Ovary (tissue), 9 donors: ENCODE results near the gene OLIG2. TPM values are rescaled to one million over a fixed set of nuclear protein-coding genes. Genes with fewer than 3 reads are reported as not detected.

ENCODE experiments used
- DNase-seq, 5 donors: peaks; one replicate each; pipeline ENCODE4 v3.0.0-alpha.2; 2019 to 2020
- H3K27ac ChIP-seq, 2 donors: fragments of 200-600 bp; one replicate each; pipeline versions ENCODE4 v1.5.1 to v1.8.0; 2019 to 2022
- H3K27me3 ChIP-seq: fragments of 200-600 bp; one replicate; pipeline ENCODE4 v1.8.0; 2022
- H3K36me3 ChIP-seq: fragments of 200-600 bp; sonication (generic); one replicate; pipeline ENCODE4 v1.5.1; 2019
- H3K4me1 ChIP-seq: one replicate; pipeline ENCODE4 v1.8.1; 2013; ENCODE audit warnings: mild to moderate bottlenecking, moderate library complexity; ENCODE audit not compliant: insufficient read depth
- H3K4me3 ChIP-seq: fragments of 200-600 bp; sonication (generic); one replicate; pipeline ENCODE4 v1.5.1; 2017
- H3K9me3 ChIP-seq, 2 donors: fragments of 200-600 bp in 1 of 2; sonication (generic) in 1 of 2; one replicate each; pipeline versions ENCODE4 v1.5.1 to v1.8.1; 2013 to 2019; ENCODE audit warnings: mild to moderate bottlenecking in 1 of 2, moderate library complexity in 1 of 2
- CTCF ChIP-seq, 3 donors: fragments of 450-650 bp in 2 of 3; fragments of 200-600 bp in 1 of 3; IDR thresholded peaks; one replicate each; pipeline versions ENCODE4 v1.5.1 to v1.8.0; 2016 to 2022; ENCODE audit warnings: antibody characterized with exemption in 3 of 3, mild to moderate bottlenecking in 1 of 3
- EP300 ChIP-seq: sonication (generic); formaldehyde crosslinking; IDR thresholded peaks from one replicate; pipeline ENCODE4 v1.6.1; 2017; ENCODE audit warnings: antibody characterized with exemption
- POLR2A ChIP-seq: fragments of 450-650 bp; IDR thresholded peaks from one replicate; pipeline ENCODE4 v1.6.1; 2017; ENCODE audit warnings: antibody characterized with exemption, mild to moderate bottlenecking, moderate library complexity
- WGBS, 3 donors: extraction: QIAGEN DNeasy Blood & Tissue Kit in 1 of 3; methylation state at CpG; one replicate each; pipeline versions ENCODE4 v1.1.5 to v1.1.7; 2013 to 2017; 5-methylcytosine and 5-hydroxymethylcytosine counted together
- intact Hi-C, 4 donors: fragments of 100-400 bp; cut with DNase I; formaldehyde crosslinking; loops; one replicate each; pipeline versions ENCODE4 v1.11.0 to v1.15.1; 2022 to 2023
- polyA plus RNA-seq, 2 donors: library from polyadenylated mRNA; stranded (reverse); fragments of 200-250 nt in 1 of 2; fragments of 350-450 nt in 1 of 2; fragmentation: Illumina TruSeq in 1 of 2; extraction: RNeasy Lipid Tissue Mini Kit (QIAGEN cat#74804) in 1 of 2; gene quantifications; one replicate each; pipeline ENCODE4 v1.2.3, GENCODE V29; 2013 to 2014
- total RNA-seq, 7 donors: library from RNA; depleted of rRNA in 2 of 7; stranded (reverse); fragments of >200 nt in 2 of 7; fragmentation: NEBNext Ultra II Directional in 3 of 7; extraction: Animal tissue kit (Norgen Biotek cat#: 25700) in 3 of 7; gene quantifications; one replicate each; pipeline versions ENCODE4 v1.1.0 to v1.2.4, GENCODE V29; 2016 to 2023
- donor health status: DM: no; HTN: no; CAD: no; lungs with moderate emphysema.
- donor health status: DM: no; HTN: no; CAD: no.
- donor health status: Bipolar disorder and iron deficiency.
- donor health status: DM: yes; HTN: yes; CAD: no.
- donor health status: DM: no; HTN: no; CAD: no.
- donor health status: DM: yes; HTN: yes; CAD: no.

Gene OLIG2
- total and polyA plus RNA-seq, 9 donors = not detected

GRCh38 chr21:33026443-33026858, 716 bp downstream of the OLIG2 start:
- TF ChIP-seq CTCF (IDR thresholded peaks at IDR 0.05) = no peak
- no peak for TF ChIP-seq POLR2A
- Histone ChIP-seq H3K4me3 (no peak overlapping the region), H3K27me3 (peaks cover 4% of the 10 kb centered on the region), H3K4me1 (peaks cover 2% of the 10 kb centered on the region), H3K27ac (no peak overlapping the region), H3K9me3 (no peaks in the 10 kb centered on the region), H3K36me3 (no peaks in the 10 kb centered on the region)
- WGBS, 3 donors = 3 to 5% (median 4%) methylated on average over 21 of the region's 21 CpGs
- intact Hi-C loops = no loop called here
- DNase-seq = no peak

GRCh38 chr21:33026878-33027400, 1.2 kb downstream of the OLIG2 start:
- Histone ChIP-seq H3K36me3 (no peaks in the 10 kb centered on the region), H3K27ac (no peak overlapping the region), H3K9me3 (no peaks in the 10 kb centered on the region), H3K4me1 (peaks cover 2% of the 10 kb centered on the region), H3K27me3 (peaks cover 4% of the 10 kb centered on the region), H3K4me3 (no peak overlapping the region)
- TF ChIP-seq EP300 = no peak
- intact Hi-C loops = no loop called here
- DNase-seq = no peak
- 1 to 2% (median 1%) methylated on average over 48 to 54 of the region's 54 CpGs for WGBS, 3 donors

GRCh38 chr21:33027401-33028286, 1.9 kb downstream of the OLIG2 start:
- 2% methylated on average over 30 to 85 of the region's 85 CpGs for WGBS, 3 donors
- H3K9me3 ChIP-seq = no peaks in the 10 kb centered on the region
- no peak overlapping the region for H3K27ac ChIP-seq
- no peaks in the 10 kb centered on the region for H3K36me3 ChIP-seq
- intact Hi-C loops = no loop called here
- no peak for TF ChIP-seq CTCF (IDR thresholded peaks at IDR 0.05)
- no peak for DNase-seq
- peaks cover 2% of the 10 kb centered on the region for H3K4me1 ChIP-seq
- no peak overlapping the region for H3K4me3 ChIP-seq
- H3K27me3 ChIP-seq = peaks cover 4% of the 10 kb centered on the region

GRCh38 chr21:33028287-33028670, 2.5 kb downstream of the OLIG2 start:
- Histone ChIP-seq H3K4me3 (no peak overlapping the region), H3K27ac (no peak overlapping the region), H3K9me3 (no peaks in the 10 kb centered on the region), H3K27me3 (peaks cover 4% of the 10 kb centered on the region), H3K4me1 (peaks cover 2% of the 10 kb centered on the region), H3K36me3 (no peaks in the 10 kb centered on the region)
- intact Hi-C loops = no loop called here
- WGBS, 3 donors = 2 to 3% (median 3%) methylated on average over 15 of the region's 15 CpGs
- TF ChIP-seq POLR2A (no peak), EP300 (no peak), CTCF (IDR thresholded peaks at IDR 0.05) (no peak)
- DNase-seq = no peak

GRCh38 chr21:33028773-33029384, 3.1 kb downstream of the OLIG2 start:
- H3K27me3 ChIP-seq = peaks cover 4% of the 10 kb centered on the region
- no peak overlapping the region for H3K27ac ChIP-seq
- H3K36me3 ChIP-seq = no peaks in the 10 kb centered on the region
- H3K4me1 ChIP-seq = peaks cover 2% of the 10 kb centered on the region
- TF ChIP-seq POLR2A (no peak), CTCF (IDR thresholded peaks at IDR 0.05) (no peak), EP300 (no peak)
- no peaks in the 10 kb centered on the region for H3K9me3 ChIP-seq
- H3K4me3 ChIP-seq = no peak overlapping the region
- intact Hi-C loops = no loop called here
- DNase-seq = no peak
- WGBS, 3 donors = 1 to 3% (median 2%) methylated on average over 28 of the region's 28 CpGs
